GM04504 (cell line): ENCODE data around the gene ABHD17B.

Experiments
- DNase-seq: peaks from one replicate; pipeline ENCODE4 v3.0.0-alpha.2; 2012; ENCODE audit warnings: low read depth

The ABHD17B gene

DNA sequence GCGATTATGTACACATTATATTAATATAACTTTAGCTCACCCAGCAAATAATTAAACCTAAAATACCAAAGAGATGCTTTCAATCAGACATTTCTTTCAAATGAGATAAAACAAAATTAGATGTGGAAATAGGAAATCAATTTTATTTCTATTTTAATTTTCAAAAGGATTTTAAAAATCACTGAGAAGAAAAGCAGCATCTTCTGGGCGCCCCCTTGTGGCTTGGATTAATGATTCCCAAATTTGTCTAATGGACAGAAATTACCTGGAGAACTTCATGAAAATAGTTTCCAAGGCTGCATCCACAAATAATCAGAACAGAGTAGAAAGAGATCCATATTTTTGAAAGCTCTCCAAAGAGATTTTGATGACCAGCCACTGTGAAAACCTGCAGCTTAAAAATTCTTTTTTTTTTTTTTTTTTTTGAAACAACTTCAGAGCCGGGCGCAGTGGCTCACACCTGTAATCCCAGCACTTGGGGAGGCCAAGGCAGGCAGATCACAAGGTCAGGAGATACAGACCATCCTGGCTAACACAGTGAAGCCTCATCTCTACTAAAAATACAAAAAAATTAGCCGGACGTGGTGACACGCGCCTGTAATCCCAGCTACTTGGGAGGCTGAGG is 91.8 kb downstream of the ABHD17B start:
- DNase-seq: no peak

- DNase-seq: no peak
These were observed 94.0 kb downstream of the ABHD17B start for GRCh38 chr9:71816916-71817451.
